Tibial nerve (tissue), 3 donors: ENCODE data around the gene LMF2.

Source experiments
- CTCF ChIP-seq, 5 experiments: fragments of 200-600 bp in 3 of 5; fragments of 450-650 bp in 2 of 5; sonication (generic) in 3 of 5; IDR thresholded peaks; one replicate each; pipeline ENCODE4 v1.5.1; 2016 to 2019; ENCODE audit warnings: antibody characterized with exemption in 5 of 5, mild to moderate bottlenecking in 3 of 5, moderate library complexity in 2 of 5
- POLR2A ChIP-seq, 2 donors: fragments of 450-650 bp; IDR thresholded peaks; one replicate each; pipeline ENCODE4 v1.6.1; 2017; ENCODE audit warnings: antibody characterized with exemption in 2 of 2, mild to moderate bottlenecking in 2 of 2, moderate library complexity in 2 of 2

GRCh38 chr22:50537765-50538164 is 30.3 kb upstream of the LMF2 start:
- no peak for TF ChIP-seq CTCF (IDR thresholded peaks at IDR 0.05)
- TF ChIP-seq POLR2A (IDR thresholded peaks at IDR 0.05): no peak
